GM20000 (cell line): ENCODE measurements around the gene OLFM3.

Experiments used
- DNase-seq: peaks from one replicate; pipeline ENCODE4 v3.0.0; 2012; ENCODE audit warnings: low spot score
- TF ChIP-seq, protein P1 (sequence below): IDR thresholded peaks from 2 replicates; pipeline ENCODE4 v1.5.1; 2012; ENCODE audit warnings: mild to moderate bottlenecking, control low read depth; ENCODE audit errors: extremely low read depth, missing control alignments

Gene OLFM3

DNA sequence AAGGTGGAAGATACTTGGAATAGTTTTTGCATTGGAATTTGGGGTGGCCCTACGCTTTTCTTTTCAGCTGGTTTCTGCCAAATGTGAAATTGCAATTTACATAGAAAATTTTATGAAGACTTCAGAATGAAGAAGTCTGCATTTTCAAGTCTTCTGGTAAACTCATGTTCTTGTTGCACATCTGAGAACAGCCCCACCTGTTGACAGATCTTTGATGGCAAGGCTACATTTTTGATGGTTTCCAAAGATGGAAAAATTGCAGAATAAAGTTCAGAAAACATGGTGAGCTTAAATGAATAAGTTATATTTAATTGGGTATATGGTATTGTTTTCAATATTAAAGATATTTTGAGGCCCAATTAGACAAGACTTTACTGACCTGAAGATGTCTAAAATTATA is 25.4 kb downstream of the OLFM3 start:
- no peak for DNase-seq
- TF ChIP-seq, protein P1, sequence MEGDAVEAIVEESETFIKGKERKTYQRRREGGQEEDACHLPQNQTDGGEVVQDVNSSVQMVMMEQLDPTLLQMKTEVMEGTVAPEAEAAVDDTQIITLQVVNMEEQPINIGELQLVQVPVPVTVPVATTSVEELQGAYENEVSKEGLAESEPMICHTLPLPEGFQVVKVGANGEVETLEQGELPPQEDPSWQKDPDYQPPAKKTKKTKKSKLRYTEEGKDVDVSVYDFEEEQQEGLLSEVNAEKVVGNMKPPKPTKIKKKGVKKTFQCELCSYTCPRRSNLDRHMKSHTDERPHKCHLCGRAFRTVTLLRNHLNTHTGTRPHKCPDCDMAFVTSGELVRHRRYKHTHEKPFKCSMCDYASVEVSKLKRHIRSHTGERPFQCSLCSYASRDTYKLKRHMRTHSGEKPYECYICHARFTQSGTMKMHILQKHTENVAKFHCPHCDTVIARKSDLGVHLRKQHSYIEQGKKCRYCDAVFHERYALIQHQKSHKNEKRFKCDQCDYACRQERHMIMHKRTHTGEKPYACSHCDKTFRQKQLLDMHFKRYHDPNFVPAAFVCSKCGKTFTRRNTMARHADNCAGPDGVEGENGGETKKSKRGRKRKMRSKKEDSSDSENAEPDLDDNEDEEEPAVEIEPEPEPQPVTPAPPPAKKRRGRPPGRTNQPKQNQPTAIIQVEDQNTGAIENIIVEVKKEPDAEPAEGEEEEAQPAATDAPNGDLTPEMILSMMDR: no peak

DNA sequence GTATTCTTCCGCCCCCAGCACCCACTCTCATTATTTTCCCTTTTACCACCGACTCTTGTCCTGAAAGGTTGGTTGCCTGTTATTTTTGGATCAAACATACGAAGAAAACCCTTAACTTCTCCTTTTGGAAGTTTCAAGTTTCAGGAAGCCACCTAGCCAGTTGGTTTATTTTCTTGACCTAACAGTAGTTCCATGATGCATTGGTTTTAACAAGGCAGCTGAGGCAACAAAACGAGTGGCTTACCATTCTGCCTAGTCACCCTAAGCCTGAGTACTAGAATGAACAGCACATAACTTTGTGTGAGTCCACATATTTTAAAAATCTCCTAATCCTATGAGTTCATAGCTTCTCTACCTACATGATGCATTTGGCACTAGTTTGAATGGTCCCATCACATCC is 28.9 kb downstream of the OLFM3 start:
- TF ChIP-seq, protein P1: no peak
- DNase-seq: no peak

DNA sequence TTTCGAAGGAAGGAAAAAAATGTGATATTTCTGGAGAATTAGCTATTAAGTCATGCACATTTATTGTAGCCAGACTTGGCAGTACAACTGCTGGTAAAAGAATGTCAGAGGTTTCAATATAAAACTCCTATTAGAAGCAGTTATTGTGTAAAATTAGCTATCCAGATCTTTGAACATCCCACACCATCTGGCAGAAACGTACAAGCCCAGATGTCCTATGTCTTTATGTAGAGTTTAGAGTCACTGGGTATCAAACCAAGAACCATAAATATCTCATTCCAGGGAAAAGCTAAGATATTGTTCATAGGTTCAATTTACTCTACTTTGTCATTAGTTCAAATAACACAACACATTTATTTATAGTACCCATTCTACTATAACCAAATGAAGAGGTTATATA is 31.4 kb downstream of the OLFM3 start:
- no peak for DNase-seq
- TF ChIP-seq, protein P1: no peak

DNA sequence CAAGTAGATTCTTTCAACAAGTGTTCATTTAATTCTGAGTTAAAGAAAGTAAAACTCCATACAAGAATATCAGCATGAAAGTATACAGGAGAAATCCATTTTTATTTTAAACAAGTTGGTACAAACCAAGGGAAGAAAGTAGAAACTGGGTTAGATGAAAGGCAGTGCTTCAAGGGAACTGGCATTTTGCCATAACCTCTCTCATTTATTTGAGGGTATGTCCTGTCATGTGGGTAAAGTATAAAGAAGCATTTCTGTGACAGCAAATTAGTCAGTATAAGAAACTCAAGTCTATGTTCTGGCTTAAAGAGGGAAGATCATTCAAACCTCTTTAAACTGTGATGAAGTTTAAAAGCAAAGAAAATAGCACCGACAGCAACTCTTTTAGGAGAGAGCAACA is 32.0 kb downstream of the OLFM3 start:
- TF ChIP-seq, protein P1: no peak
- no peak for DNase-seq

DNA sequence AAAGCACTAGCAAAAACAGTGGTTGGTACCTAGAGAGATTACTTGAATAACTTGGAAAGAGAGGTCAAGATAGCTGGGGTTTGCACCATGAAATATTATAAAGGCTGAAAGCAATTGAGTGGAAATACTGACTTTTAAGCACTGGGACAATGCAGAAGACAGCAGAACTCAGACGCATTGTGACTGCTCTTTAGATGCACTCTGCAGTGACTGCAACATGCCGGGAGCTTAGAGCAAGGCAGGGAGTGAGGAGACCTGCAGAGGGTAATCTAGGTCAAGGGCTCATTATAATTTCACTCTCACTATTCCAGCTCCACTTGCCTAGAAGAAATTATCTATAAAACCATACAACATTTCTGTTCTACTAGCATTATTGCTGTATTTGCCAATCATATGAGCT is 36.6 kb downstream of the OLFM3 start:
- TF ChIP-seq, protein P1: no peak
- no peak for DNase-seq

DNA sequence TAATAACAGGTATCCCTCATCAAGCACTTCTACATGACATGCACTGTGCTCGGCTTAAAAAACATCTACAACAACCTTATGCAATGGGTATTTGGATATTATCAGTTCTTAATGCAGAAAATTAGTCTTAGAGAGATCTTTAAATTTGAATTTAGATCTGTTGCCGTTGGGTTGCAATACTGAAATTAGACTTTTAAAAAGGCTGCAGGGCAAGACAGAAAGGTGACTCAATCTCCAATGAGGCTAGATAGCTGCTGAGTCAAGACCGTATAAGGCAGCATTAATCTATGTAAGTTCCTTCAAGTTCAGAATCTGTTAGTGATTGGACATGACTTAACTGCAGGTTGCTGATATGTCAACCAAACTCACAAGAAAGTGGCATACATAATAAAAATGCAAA is 37.3 kb downstream of the OLFM3 start:
- TF ChIP-seq, protein P1: no peak
- DNase-seq: no peak

DNA sequence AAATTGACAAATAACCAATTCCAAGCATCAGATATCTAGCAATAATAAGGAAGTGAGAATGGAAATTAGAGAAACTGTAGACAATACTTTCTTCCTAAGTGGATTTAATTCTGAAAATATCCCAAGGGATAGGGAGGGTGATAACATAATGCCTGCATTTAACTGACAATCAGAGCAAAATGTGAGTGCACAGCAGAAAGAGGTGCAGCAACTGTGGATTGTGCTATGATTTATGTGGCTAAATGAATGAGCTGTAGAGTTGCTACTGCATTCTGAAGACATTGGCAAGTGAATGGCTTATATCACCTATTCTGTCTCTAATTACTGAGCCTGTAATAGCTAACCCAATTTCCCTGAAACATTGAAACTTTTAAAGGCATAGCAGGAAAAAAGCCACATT is 39.0 kb downstream of the OLFM3 start:
- DNase-seq: no peak
- TF ChIP-seq, protein P1: no peak
